Myocyte (in vitro differentiated cells): ENCODE measurements around the gene PRIMPOL. TPM values are rescaled to one million over a fixed set of nuclear protein-coding genes. Genes with fewer than 3 reads are reported as not detected.
A peak's percentile ranks its signal among the peaks of the same experiment; 100 is the strongest.

Experiments used
- DNase-seq: peaks from one replicate; pipeline ENCODE4 v3.0.0-alpha.2; 2012; ENCODE audit warnings: low read depth
- total RNA-seq: library from RNA; depleted of rRNA; stranded (reverse); fragments of >200 nt; gene quantifications from 2 replicates; pipeline ENCODE4 v1.2.3, GENCODE V29; 2014

PRIMPOL gene
- total RNA-seq, 1 donor from 2014 or later: 17.6 TPM

DNA sequence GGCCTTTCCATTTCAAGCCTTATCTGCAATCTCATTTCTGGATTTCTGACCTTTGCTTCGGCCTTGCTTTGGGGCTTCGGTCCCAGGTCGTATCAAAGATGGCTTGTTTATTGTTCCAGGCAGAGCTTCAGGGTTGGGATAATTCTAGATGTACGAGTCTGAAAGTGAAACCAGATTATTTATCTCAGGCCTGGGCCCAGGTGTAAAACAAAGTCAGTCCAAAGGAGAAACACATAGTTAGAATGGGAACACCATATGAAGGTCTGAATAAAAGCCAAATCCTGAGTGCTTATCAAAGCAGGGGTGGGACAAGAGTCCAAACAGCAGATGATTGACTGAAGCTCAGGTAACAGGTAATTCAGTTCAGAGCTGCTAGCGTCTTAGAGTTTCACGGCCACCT, 17.1 kb downstream of the PRIMPOL start:
- DNase-seq: no peak

DNA sequence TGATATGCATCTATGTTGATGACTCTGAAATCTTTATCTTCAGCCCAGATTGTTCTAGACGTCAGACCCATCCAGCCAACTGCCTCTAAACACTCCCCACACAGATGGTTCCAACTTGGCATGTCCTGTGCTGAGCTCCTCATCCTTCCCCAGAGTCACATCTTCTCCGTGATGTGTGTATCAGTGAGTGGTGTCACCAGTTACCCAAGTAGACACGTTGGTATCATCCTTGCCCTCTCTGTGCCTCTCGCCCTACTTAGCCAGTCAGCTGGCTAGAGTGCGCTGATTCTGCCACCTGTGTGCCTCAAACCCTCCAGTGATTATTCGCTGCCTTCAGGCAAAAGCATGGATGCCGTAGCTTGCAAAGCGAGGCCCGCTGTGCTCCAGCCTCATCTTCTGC, 18.6 kb downstream of the PRIMPOL start:
- DNase-seq: no peak

DNA sequence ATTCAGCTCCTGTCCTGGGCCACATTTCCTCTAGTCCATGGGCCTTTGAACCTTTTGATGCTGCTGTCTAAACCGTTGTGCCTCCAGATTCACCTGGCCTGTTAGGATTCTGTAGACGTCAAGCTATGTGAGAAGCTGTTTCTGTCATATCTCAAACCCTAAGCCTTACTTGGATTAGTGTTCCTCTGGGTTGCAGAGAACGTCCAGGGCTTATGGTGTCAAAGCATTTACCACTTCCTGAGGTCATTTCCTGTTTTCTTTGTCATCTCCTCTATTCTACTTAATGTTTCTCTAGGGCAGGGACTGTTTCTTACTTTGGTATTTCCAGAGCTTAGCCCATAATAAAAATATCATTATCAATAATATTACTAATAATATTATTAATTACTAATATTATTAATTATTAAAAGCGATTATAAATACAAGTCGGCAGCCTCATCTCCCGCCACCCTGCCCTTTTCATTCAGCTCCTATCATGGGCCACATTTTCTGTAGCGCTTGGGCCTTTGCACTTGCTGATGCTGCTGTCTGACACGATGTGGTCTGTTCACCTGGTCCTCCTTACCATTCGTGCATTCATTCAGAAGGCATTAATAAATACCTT, 19.1 kb downstream of the PRIMPOL start:
- DNase-seq: no peak

DNA sequence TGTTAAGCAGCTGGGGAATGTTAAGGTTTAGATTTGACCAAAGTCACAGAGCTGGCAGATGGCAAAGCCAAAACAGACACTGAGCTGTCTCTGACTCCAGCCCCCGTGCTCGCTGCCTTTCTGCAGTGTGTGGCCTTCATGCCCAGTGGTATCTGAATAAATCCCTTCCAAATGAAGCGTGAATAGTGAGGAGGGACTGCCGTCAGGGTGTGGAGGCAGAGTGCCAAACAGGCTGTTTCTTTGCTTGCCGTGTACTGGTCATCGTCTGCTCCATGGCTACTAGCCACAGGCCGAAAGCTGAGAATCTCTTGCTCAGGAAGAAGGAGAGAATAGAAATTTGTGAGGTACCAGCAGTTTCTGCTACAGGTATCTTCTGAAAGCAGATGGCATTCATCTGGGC, 19.7 kb downstream of the PRIMPOL start:
- DNase-seq: no peak

DNA sequence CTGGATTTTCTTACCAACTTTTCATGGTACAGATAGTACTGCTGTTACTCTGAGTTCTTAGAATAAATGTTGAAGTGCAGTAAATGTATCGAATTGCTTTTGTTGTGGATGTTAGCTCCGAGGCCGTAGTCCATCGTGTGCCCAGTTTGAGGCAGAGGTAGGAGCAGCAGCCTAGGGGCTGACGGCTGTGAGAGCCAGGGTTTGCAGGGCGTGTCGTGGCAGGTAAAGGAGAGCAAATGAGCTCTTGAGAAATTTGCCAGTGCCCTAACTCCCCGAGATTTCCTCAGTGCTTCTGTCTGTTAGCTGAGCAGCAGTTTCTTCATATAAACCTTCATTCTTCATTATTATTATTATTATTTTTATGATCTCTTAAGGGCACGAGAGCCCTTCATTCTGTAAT, 21.6 kb downstream of the PRIMPOL start:
- DNase-seq: no peak

DNA sequence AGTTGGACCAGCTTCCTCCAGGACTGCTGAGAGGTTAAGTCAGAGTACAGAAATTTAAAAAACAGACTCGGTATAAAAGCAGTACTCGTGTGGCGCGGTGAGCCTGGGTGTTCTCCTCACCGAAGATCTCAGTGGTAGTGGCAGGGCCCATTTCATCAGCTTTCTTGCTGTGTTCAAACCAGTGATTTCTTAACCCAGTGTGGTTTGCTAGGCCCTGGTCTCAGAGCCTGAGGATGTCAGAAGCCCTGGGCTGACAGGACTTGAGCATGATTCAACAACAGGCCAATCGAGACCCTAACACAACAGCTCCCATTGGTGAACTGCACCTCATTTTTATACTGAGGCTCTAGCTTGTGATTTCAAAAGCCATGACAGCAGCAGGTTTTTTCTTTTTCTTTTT, 23.2 kb downstream of the PRIMPOL start:
- DNase-seq: no peak

DNA sequence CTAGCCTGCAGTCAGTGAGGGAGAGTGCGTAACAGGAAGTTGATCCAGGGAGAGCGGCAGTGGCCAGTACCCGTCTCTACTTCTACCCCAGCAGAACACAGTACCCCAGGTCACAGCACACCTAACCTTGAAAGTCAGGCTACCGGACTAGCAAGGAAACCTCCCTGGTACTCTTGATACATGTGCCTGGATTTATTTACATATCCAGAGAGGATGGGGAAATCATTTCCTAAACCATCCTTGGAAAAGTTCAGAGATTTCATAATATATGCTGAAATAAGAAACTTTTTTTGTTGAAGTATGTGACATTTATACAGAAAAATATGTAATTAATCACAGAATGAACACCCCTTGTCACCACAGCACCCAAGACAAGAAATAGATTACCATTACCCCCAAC, 24.5 kb downstream of the PRIMPOL start:
- no peak for DNase-seq

DNA sequence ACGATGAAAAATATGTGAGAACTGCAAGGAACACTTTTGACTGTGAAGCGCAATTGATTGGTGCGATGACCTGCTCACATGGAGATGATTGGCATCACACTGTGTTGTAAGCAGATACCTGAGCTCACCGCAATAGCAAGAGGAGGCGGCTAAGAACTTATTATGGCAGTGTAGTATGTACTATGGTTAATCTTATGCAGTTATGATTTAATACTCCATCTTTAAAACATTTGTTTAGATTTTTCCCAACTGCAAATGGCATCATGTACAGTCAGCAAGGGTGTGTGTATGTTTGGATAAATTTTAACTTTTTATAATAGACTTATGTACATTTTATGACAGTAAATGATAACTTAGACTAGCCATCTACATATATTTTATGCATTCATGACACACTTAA, 25.5 kb downstream of the PRIMPOL start:
- no peak for DNase-seq

DNA sequence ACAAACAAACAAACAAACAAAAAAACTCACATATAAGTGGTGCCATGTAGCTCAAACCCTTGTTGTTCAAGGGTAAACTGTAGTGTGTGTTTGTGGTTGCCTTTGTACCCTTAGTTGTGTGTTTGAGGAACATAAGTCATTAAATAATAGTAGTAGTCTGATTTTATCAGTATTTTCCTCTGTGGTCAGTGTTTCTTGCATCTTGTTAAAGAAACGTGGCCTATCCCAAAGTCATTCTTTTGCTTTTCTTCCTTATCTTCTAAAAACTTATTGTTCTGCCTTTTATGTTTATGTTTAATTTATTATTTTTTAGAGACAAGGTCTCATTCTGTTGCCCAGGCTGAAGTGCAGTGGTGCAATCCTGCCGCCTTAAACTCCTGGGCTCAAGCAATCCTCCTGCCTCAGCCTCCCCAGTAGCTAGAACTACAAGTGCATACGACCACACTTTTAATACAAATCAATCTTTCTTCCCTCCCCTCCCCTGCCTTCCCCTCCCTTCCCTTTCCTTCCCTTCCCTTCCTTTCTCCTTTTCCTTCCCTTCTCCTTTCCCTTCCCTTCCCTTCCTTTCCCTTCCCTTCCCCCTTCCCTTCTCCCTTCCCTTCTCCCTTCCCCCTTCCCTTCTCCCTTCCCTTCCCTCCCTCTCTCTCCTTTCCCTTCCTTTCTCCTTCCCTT, 26.4 kb downstream of the PRIMPOL start:
- DNase-seq: no peak

DNA sequence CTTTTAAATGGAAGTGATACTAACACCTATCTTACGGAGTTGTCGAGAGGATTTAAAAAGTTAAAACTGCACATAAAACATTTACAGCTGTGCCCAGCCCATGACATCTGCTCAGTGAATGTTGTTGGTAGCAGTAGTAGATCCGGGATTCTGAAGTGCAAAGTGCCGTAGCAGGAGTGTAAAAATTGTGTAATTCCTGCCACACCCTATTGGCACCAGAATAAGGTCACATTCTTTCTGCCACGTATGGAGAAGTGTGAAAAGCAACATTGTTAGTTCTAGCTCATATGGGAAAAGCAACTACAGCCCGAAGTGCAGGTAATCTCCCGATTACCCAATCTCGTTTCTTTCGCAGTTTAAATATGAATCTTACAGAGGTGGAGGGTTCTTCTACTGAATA, 31.2 kb downstream of the PRIMPOL start:
- DNase-seq: no peak

DNA sequence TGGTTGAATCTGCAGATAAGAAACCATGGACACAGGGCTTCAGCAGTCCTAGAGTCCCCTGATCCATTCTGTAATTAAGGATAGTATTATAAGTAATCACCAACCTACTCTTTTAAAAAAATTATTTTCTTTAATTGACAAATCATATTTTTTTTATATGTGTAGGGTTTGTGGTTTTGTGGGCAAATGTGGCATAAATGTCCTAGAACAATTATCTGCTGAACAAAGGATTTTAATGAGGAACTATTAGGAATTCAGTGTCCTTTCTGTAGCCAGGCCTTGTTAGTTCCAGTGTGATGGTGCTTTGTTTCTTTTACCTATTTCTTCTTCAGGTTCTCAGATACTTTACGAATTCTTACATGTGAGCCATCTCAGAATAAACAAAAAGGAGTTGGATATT, 32.4 kb downstream of the PRIMPOL start:
- no peak for DNase-seq

DNA sequence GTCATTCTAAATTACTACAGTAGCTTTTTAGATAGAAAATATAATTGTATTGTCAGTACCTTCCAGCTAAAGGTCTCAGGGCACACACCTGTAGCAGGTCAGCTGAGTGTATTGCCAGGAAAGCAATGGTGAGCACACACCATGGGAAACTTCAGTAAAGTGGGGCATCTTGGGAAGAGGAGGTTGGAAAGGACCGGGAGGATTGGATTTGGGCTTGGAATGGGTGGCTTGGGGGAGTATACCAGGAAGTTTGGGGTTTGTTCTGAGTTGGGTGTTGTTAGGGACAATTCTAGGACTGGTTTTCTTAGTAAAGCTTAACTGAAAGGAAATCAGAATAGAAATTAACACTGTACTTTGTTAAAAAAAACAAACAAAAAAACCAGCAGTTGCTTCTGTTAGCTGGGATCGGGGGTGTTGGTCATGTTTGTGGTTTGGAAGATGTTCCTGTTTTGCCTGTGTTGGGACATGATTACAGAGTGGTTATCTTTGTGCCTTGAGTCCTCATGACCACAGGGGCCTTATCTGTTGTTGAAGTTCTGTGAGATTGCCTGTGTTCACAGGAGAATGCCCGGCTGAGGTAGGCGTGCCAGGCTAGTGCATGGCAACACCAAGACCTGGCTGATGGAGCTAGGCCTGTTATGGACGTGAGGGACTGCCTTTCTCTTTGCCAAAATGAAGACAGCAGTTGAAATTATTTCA, 35.1 kb downstream of the PRIMPOL start:
- DNase-seq: peak; percentile 65

DNA sequence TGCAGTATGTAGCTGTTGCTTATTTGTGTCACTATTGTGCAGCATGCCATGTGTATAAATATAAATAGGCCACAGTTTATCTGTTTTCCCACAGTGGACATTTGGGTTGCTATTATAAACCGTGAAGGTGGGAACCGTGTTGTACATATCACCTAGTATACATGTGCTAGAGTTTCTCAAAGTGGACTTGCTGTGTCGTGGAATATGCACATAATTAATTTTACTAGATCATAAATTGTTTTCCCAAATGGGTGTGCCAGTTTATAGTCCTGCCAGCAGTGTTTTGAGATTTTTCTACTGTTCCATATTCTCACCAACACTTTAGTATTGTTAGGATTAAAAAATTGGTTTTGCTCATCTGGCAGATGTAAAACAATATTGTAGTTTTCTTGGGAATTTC, 38.5 kb downstream of the PRIMPOL start:
- no peak for DNase-seq

DNA sequence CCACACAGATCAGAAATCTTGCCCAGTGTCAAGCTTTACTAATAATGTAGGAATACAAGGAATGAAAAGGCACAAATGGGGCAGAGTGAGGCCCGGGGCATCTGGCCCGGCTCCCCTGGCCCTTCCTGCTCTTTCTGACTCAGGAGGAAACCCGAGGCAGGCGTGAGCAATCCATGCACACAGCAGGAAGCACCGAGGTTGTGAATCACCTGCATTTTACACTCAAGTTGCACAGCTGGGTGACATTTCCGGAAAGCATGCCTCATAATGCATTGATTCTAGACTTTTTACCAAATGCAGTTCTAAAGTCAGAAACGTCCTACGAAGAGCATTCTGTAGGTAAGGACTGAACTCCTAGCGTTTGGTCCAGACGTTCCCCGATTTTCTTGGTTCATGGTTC, 38.9 kb downstream of the PRIMPOL start:
- peak; percentile 30 for DNase-seq

DNA sequence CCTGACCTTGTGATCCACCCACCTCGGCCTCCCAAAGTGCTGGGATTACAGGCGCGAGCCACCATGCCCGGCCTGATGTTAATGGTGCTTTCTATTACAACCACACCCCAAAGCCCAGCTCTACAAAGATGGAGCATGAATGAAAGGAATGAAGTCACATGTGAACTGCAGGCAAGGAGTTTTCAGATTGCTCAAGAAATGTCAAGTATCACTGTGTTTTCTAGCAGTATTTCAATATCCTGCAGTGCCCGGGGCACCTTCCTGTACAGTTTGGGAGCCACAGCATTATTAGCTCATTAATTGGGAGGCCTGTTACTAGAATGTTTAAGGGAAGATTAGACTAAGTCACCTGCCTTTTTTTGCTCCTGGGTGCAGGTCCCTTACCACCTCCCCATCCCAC, 40.1 kb downstream of the PRIMPOL start:
- no peak for DNase-seq

DNA sequence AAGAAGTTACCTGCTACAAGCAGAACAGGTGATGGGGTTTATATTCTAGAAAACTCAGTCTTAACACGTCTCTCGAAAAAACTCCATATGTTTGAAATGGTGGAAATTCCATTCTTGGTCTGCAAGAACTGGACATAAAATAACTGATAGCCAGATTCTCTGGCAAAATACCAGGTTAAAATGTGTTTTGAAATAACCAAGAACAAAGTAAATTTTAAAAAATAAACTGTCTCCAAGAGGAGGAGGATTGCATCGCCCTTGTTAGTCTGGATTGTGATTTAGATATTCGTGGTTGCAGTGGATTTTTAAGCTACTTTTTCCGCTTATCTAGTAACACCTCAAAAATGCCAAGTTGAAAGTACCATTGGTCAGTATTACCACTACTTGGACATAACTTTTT, 43.5 kb downstream of the PRIMPOL start:
- no peak for DNase-seq

DNA sequence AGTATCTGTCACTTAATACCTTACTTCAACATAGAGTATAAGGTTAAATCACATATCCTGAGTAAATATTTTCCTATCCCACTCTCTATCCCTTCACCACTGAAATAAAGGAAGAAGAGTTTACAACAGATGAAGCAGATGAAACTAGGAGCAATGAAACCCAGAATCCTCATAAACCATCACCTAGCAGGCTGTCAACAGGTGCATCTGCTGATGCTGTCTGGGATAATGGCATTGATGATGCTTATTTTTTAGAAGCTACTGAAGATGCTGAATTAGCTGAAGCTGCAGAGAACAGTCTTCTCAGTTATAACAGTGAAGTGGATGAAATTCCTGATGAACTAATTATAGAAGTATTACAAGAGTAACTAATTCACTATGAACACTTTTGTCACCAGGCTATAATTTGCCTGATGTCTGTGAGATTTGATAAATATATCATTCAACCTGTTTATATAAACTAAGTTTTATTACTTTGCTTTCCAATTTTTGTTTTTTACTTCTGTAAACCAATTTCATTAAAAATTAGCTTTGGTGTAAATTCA, 44.9 kb downstream of the PRIMPOL start:
- no peak for DNase-seq

DNA sequence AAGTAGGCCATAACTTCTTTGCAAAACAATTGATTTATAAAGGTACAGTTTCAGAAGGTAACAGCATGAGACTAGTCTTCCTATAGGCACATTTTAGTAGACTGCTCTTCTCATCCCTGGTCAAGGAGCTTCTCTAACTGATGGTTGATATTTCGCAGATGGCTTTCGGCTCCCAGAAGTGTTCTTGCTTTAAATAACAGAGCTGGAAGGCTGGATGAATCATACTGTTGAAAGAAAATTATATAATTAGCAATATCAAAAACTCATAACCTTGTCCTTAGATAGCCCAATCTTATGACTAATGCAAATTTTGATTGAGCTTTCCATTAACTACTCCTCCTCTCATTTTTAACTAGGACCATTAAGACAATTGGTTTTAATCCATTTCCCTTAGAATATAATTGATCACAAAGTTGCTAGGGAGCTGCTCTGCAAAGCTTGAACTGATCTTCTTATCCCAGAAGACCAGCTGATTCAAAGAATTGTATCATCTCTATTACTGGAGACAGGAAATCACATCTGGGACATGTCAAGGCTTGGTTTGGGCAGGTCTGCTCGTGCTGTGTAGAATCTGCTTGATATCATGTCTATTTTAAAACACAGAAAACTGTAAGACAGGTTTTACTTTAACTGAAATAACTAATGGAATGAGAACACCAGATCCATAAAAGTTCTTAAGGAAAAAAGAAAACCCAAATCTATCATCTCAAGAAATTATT, 45.8 kb downstream of the PRIMPOL start:
- peak; percentile 61 for DNase-seq

DNA sequence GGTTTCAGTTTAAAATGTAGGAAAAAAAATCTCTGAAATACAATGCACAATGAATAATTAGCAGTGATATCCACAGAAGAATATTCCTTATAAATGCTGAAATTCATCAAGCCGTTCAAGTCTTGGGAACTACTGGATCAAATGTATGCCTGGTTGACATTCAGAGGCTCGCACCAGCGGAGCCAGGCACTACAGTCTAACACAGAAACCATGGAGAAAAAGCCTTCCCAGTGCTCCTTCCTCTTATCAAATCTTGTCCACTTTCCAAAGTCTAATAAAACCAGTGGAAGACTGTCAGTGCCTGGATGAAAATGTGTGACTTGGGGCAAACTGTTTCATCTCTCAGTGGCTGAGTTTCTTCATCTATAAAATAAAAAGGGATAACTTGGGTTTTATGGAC, 48.4 kb downstream of the PRIMPOL start:
- DNase-seq: no peak

DNA sequence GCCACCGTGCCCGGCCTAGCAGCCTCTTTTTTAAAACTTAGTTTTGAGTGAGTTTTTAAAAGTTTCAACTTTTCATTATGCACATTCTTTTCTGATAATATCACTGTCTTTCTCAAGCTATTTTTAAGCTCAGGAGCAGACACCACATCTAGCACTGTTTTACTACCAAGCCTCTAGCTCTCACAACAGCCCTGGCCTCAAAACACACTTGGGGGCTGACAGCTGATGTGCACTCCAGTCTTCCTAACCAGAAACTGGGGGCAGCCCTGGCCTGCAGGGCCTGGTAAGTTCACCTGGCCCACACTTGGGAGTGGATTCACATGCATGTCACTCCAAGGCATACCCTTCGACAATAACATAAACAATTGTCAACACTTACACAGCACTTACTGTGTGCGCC, 50.4 kb downstream of the PRIMPOL start:
- peak; percentile 61 for DNase-seq

DNA sequence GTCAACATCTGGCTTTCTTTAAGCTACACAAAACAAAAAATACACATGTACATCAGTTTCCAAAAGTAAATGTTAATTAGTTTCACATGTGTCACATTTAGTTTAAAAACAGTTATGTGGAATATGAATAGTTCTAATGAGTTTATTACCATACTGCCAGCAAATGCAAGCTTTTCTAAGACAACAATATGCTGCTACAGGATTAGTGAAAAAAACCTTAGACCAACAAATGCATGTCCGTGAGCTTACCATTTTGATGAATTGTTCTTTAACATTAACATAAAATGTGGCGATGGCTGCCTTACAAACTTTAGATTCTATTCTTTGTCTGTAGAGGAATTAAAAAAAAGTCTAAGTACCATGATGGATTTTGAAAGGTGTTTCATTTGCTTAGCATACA, 52.6 kb downstream of the PRIMPOL start:
- DNase-seq: no peak

DNA sequence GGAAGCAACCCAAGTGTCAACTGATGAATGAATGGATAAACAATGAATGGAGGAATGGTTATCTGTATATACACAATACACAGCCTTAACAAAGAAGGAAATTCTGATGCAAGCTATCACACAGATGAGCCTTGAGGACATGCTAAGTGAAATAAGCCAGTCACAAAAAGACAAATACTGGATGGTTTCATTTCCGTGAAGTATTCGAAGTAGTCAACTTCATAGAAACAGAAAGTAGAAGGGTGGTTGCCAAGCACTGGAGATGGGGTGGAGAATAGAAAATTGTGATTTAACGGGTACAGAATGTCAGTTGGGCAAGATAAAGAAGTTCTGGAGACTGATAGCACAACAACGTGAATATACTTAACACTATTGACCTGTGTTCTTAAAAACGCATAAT, 56.2 kb downstream of the PRIMPOL start:
- no peak for DNase-seq
